IMR-90 (cell line): ENCODE data around the gene SHB. TPM values are rescaled to one million over a fixed set of nuclear protein-coding genes. Genes with fewer than 3 reads are reported as not detected.

Experiments
- ATAC-seq: fragments of 200-7000 bp; cut with Tn5 transposase; 2 replicates; pipeline ENCODE4 v1.9.1; 2020; ENCODE audit warnings: low read depth, mild to moderate bottlenecking, moderate library complexity
- BruUV-seq: library from RNA; stranded (reverse); fragments of 400-500 nt; replicated peaks from 2 replicates; lab custom pipeline; 2021; lab: Mats Ljungman, UMichigan
- CTCF ChIA-PET: fragments of 300-600 bp; formaldehyde crosslinking; extraction: SDS; loops from one replicate; lab custom pipeline; 2021; ENCODE audit warnings: antibody characterized with exemption; lab: Yijun Ruan, JAX
- POLR2A ChIA-PET: fragments of 300-600 bp; sonication (Branson Sonifier 250); formaldehyde crosslinking; loops from one replicate; lab custom pipeline; 2022; ENCODE audit warnings: antibody characterized with exemption; ENCODE audit not compliant: unreplicated experiment; lab: Charles Lee
- DNase-seq: peaks from one replicate; pipeline ENCODE4 v3.0.0; 2013
- H2AFZ ChIP-seq: replicated peaks from 2 replicates; pipeline ENCODE3; 2013; ENCODE audit warnings: low read length, mild to moderate bottlenecking; ENCODE audit not compliant: poor library complexity
- H2AK5ac ChIP-seq: 2 replicates; pipeline ENCODE4 v1.6.1; 2013; ENCODE audit warnings: low read depth, low read length, inconsistent platforms
- H2AK9ac ChIP-seq: replicated peaks from 2 replicates; pipeline ENCODE3; 2013; ENCODE audit warnings: mild to moderate bottlenecking, low read depth, low read length, moderate library complexity; ENCODE audit not compliant: poor library complexity
- H2BK120ac ChIP-seq: 2 replicates; pipeline ENCODE4 v1.6.1; 2013; ENCODE audit warnings: low read depth, low read length, inconsistent platforms
- H2BK15ac ChIP-seq: 3 replicates; pipeline ENCODE4 v1.6.1; 2013; ENCODE audit warnings: low read depth, low read length, inconsistent platforms
- H2BK20ac ChIP-seq: 2 replicates; pipeline ENCODE4 v1.6.1; 2013; ENCODE audit warnings: low read depth, mild to moderate bottlenecking, inconsistent platforms, low read length, moderate library complexity
- H2BK5ac ChIP-seq: 2 replicates; pipeline ENCODE4 v1.6.1; 2013; ENCODE audit warnings: mild to moderate bottlenecking, low read depth, low read length, inconsistent platforms; ENCODE audit not compliant: poor library complexity, severe bottlenecking
- H3K14ac ChIP-seq: replicated peaks from 2 replicates; pipeline ENCODE4 v1.6.1; 2013; ENCODE audit warnings: low read depth, low read length, inconsistent platforms
- H3K18ac ChIP-seq: 2 replicates; pipeline ENCODE4 v1.6.1; 2013; ENCODE audit warnings: low read depth, low read length, control low read depth
- H3K23ac ChIP-seq: 2 replicates; pipeline ENCODE4 v1.6.1; 2013; ENCODE audit warnings: low read depth, low read length, inconsistent platforms
- H3K27ac ChIP-seq: 2 replicates; pipeline ENCODE4 v1.5.1; 2013; ENCODE audit warnings: mild to moderate bottlenecking, control low read depth, low read length; ENCODE audit not compliant: insufficient read depth
- H3K27me3 ChIP-seq: 2 replicates; pipeline ENCODE4 v1.6.1; 2013; ENCODE audit warnings: low read length; ENCODE audit not compliant: control insufficient read depth, insufficient read depth
- H3K36me3 ChIP-seq: 2 replicates; pipeline ENCODE4 v1.6.1; 2013; ENCODE audit warnings: low read length, mixed read lengths; ENCODE audit not compliant: control insufficient read depth, insufficient read depth
- H3K4ac ChIP-seq: 2 replicates; pipeline ENCODE4 v1.6.1; 2013; ENCODE audit warnings: low read depth, low read length, inconsistent platforms
- H3K4me1 ChIP-seq: 2 replicates; pipeline ENCODE4 v1.6.1; 2013; ENCODE audit warnings: low read length, mixed read lengths; ENCODE audit not compliant: control insufficient read depth, insufficient read depth
- H3K4me2 ChIP-seq: 2 replicates; pipeline ENCODE4 v1.6.1; 2013; ENCODE audit warnings: low read depth, mild to moderate bottlenecking, control low read depth, low read length, moderate library complexity
- H3K4me3 ChIP-seq: 2 replicates; pipeline ENCODE4 v1.5.1; 2013; ENCODE audit warnings: low read depth, mild to moderate bottlenecking, control low read depth, low read length, moderate library complexity; ENCODE audit not compliant: insufficient read depth
- H3K56ac ChIP-seq: 2 replicates; pipeline ENCODE4 v1.6.1; 2013; ENCODE audit warnings: low read length, inconsistent platforms; ENCODE audit not compliant: insufficient read depth; ENCODE audit errors: extremely low read depth
- H3K79me1 ChIP-seq, 2 experiments: 2 replicates each; pipeline ENCODE4 v1.6.1; 2013; ENCODE audit warnings: low read length in 2 of 2, inconsistent platforms in 1 of 2, low read depth in 1 of 2
- H3K9ac ChIP-seq: 2 replicates; pipeline ENCODE4 v1.6.1; 2013; ENCODE audit warnings: low read depth, low read length, control low read depth
- H3K9me1 ChIP-seq: 2 replicates; pipeline ENCODE4 v1.6.1; 2013; ENCODE audit warnings: low read length, inconsistent platforms; ENCODE audit not compliant: insufficient read depth
- H3K9me3 ChIP-seq: 2 replicates; pipeline ENCODE4 v1.6.1; 2013; ENCODE audit warnings: low read length; ENCODE audit not compliant: control insufficient read depth, insufficient read depth
- H4K20me1 ChIP-seq: 2 replicates; pipeline ENCODE4 v1.6.1; 2013; ENCODE audit warnings: low read length, inconsistent platforms; ENCODE audit not compliant: insufficient read depth
- H4K5ac ChIP-seq: 2 replicates; pipeline ENCODE4 v1.6.1; 2013; ENCODE audit warnings: mild to moderate bottlenecking, low read depth, low read length, control low read depth
- H4K8ac ChIP-seq, 2 experiments: 2 replicates each; pipeline ENCODE4 v1.6.1; 2013; ENCODE audit warnings: low read depth in 2 of 2, low read length in 2 of 2, control low read depth in 1 of 2, inconsistent platforms in 1 of 2
- H4K91ac ChIP-seq: 2 replicates; pipeline ENCODE4 v1.6.1; 2013; ENCODE audit warnings: low read depth, low read length, inconsistent platforms; ENCODE audit not compliant: insufficient read depth
- CEBPB ChIP-seq: IDR thresholded peaks from 2 replicates; pipeline ENCODE4 v1.6.1; 2012; ENCODE audit warnings: low read depth, low read length, improper control_type of control experiment
- CHD1 ChIP-seq: IDR thresholded peaks from 2 replicates; pipeline ENCODE4 v1.6.1; 2012; ENCODE audit warnings: low read depth, low read length, improper control_type of control experiment
- FOS ChIP-seq: fragments of 150-350 bp; IDR thresholded peaks from 2 replicates; pipeline ENCODE4 v1.6.1; 2016; ENCODE audit warnings: low read depth, low read length
- MAFK ChIP-seq: IDR thresholded peaks from 2 replicates; pipeline ENCODE4 v1.6.1; 2012; ENCODE audit warnings: low read depth, low read length, improper control_type of control experiment
- MAZ ChIP-seq: IDR thresholded peaks from 2 replicates; pipeline ENCODE4 v1.6.1; 2012; ENCODE audit warnings: low read depth, mild to moderate bottlenecking, low read length, improper control_type of control experiment, moderate library complexity, borderline replicate concordance
- NFE2L2 ChIP-seq: fragments of 150-350 bp; IDR thresholded peaks from 2 replicates; pipeline ENCODE4 v1.6.1; 2016; ENCODE audit warnings: low read depth, mild to moderate bottlenecking, low read length
- SMC3 ChIP-seq: fragments of 150-350 bp; IDR thresholded peaks from 2 replicates; pipeline ENCODE4 v1.6.1; 2016; ENCODE audit warnings: low read depth, mild to moderate bottlenecking, antibody characterized with exemption, low read length, moderate library complexity
- WGBS, 2 experiments: methylation state at CpG; one replicate each; pipeline versions ENCODE4 v1.1.5 to v1.1.7; 2013; ENCODE audit warnings: missing lambda C conversion rate in 2 of 2; ENCODE audit not compliant: insufficient read length in 1 of 2; ENCODE audit errors: extremely low coverage in 2 of 2; 5-methylcytosine and 5-hydroxymethylcytosine counted together
- dilution Hi-C: fragments of 300-500 bp; cut with HindIII; formaldehyde crosslinking; loops from one replicate; pipeline ENCODE4 v1.14.3; 2018; ENCODE audit warnings: low sequenced_read_pairs; ENCODE audit not compliant: unreplicated experiment
- in situ Hi-C: fragments of 300-500 bp; cut with MboI; formaldehyde crosslinking; loops from 3 replicates; pipeline ENCODE4 v1.14.3; 2019; ENCODE audit warnings: low sequenced_read_pairs, inconsistent platforms, mixed read lengths
- intact Hi-C: fragments of 100-400 bp; cut with micrococcal nuclease; formaldehyde crosslinking; loops from 2 replicates; pipeline ENCODE4 v1.10.0; 2022
- polyA plus RNA-seq, 3 experiments: library from polyadenylated mRNA; depleted of rRNA; stranded (reverse); fragments of >200 nt; gene quantifications; 2 replicates each; pipeline ENCODE4 v1.2.3, GENCODE V29; 2012; ENCODE audit warnings: low replicate concordance in 1 of 3
- total RNA-seq: library from RNA; depleted of rRNA; stranded (reverse); fragments of >200 nt; gene quantifications from 2 replicates; pipeline ENCODE4 v1.2.3, GENCODE V29; 2012
- TF ChIP-seq, protein P1 (sequence below): fragments of 150-350 bp; IDR thresholded peaks from 2 replicates; pipeline ENCODE4 v1.6.1; 2016; ENCODE audit warnings: low read depth, mild to moderate bottlenecking, low read length, moderate library complexity, borderline replicate concordance

Gene SHB
- total and polyA plus RNA-seq, 2 of the 4 experiments (the other 2 are of a cell fraction), result 6.1 to 20.4 TPM

- no peak overlapping the region for H2AK9ac ChIP-seq
- peaks cover 46% of the 10 kb centered on the region for H3K4me1 ChIP-seq
- H2BK5ac ChIP-seq, result peak overlapping the region; percentile 6
- no peak overlapping the region for H2BK120ac ChIP-seq
- peak overlapping the region; percentile 0; the same call in 1 of the 2 replicates for H3K4ac ChIP-seq
- H2AK5ac ChIP-seq, result peak overlapping the region; percentile 47
- peak overlapping the region; percentile 13 for H3K4me2 ChIP-seq
- H3K9ac ChIP-seq, result peak overlapping the region; percentile 9; the same call in 1 of the 2 replicates
- peak overlapping the region; percentile 16 for H3K14ac ChIP-seq
- H3K4me3 ChIP-seq, result no peak overlapping the region
- ChIA-PET CTCF (interaction anchor here (0.6 to 2.3 kb wide), 4 partner anchors 46 to 646 kb away, joined by 3 to 8 read pairs (median 6); no protein-coding TSS in a partner anchor), POLR2A (interaction anchor here (0.6 kb wide), 2 partner anchors 11 to 281 kb away, joined by 7 to 10 read pairs; no protein-coding TSS in a partner anchor)
- no peak overlapping the region for H2AFZ ChIP-seq
- in situ Hi-C loops (loop anchor here (5.0 to 25.0 kb wide), 3 partner anchors 41 to 576 kb away; partner anchors contain the start of gene POLR1E), intact Hi-C loops (loop anchor here (2.0 kb wide), 1 partner anchor 91 kb away; no protein-coding TSS in a partner anchor), dilution Hi-C loops (loop anchor here (25.0 kb wide), 1 partner anchor 126 kb away; no protein-coding TSS in a partner anchor)
- no peaks in the 10 kb centered on the region for H3K27me3 ChIP-seq
- no peak overlapping the region for H4K5ac ChIP-seq
- peak overlapping the region in 1 of 2 experiments; percentile 36; a peak in 2 of 4 replicates for H4K8ac ChIP-seq
- BruUV-seq, result no TSS peak
- no peak overlapping the region for H3K56ac ChIP-seq
- H3K9me1 ChIP-seq, result peaks cover 51% of the 10 kb centered on the region
- H2BK15ac ChIP-seq, result peak overlapping the region; percentile 29; the same call in 1 of the 3 replicates
- H3K9me3 ChIP-seq, result no peaks in the 10 kb centered on the region
- 0% methylated on average over 1 of the region's 2 CpGs; no CpG with 5 or more reads in 1 of the 2 experiments for WGBS, 2 experiments
- H3K23ac ChIP-seq, result peak overlapping the region; percentile 41; the same call in 1 of the 2 replicates
- peaks cover 32% of the 10 kb centered on the region for H3K36me3 ChIP-seq
- H4K20me1 ChIP-seq, result peaks cover 90% of the 10 kb centered on the region
- H2BK20ac ChIP-seq, result no peak overlapping the region
- ATAC-seq (no peak), DNase-seq (no peak)
- no peak overlapping the region for H3K18ac ChIP-seq
- TF ChIP-seq CEBPB, result no peak
- no peak for TF ChIP-seq CHD1
- TF ChIP-seq MAZ, result no peak
- TF ChIP-seq MAFK, result no peak
- TF ChIP-seq, protein P1, sequence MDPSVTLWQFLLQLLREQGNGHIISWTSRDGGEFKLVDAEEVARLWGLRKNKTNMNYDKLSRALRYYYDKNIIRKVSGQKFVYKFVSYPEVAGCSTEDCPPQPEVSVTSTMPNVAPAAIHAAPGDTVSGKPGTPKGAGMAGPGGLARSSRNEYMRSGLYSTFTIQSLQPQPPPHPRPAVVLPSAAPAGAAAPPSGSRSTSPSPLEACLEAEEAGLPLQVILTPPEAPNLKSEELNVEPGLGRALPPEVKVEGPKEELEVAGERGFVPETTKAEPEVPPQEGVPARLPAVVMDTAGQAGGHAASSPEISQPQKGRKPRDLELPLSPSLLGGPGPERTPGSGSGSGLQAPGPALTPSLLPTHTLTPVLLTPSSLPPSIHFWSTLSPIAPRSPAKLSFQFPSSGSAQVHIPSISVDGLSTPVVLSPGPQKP, result no peak
- no peak for TF ChIP-seq NFE2L2
- no peak for TF ChIP-seq FOS
- TF ChIP-seq SMC3, result no peak
- peaks cover 0 to 77% of the 10 kb centered on the region in 2 experiments; a peak in 3 of 4 replicates for H3K79me1 ChIP-seq
- H4K91ac ChIP-seq, result no peak overlapping the region
- peak overlapping the region; percentile 39; the same call in 1 of the 2 replicates for H3K27ac ChIP-seq
Observed at GRCh38 chr9:38063363-38063707, 5.7 kb downstream of the SHB start.
